Panc1 (cell line): Measurements from ENCODE around the gene CPEB1.

ENCODE experiments used
- POLR2AphosphoS5 ChIP-seq: IDR thresholded peaks from 2 replicates; pipeline ENCODE4 v1.6.1; 2012; ENCODE audit warnings: mild to moderate bottlenecking, low read depth, low read length, moderate library complexity
- SIN3A ChIP-seq: IDR thresholded peaks from 2 replicates; pipeline ENCODE4 v1.6.1; 2012; ENCODE audit warnings: low read depth, mild to moderate bottlenecking, low read length, moderate library complexity, borderline replicate concordance; ENCODE audit not compliant: insufficient read depth
- TCF7L2 ChIP-seq: IDR thresholded peaks from 2 replicates; pipeline ENCODE4 v1.6.1; 2011; ENCODE audit warnings: mild to moderate bottlenecking, low read depth, low read length, inconsistent platforms
- TF ChIP-seq, protein P1 (sequence below): fragments of 450-650 bp; IDR thresholded peaks from 2 replicates; pipeline ENCODE4 v1.5.1; 2017; ENCODE audit warnings: mild to moderate bottlenecking
- TF ChIP-seq, protein P2 (sequence below), 2 experiments: IDR thresholded peaks; 2 replicates each; pipeline ENCODE4 v1.6.1; 2011 to 2012; ENCODE audit warnings: low read depth in 2 of 2, control low read depth in 1 of 2, low read length in 1 of 2, mild to moderate bottlenecking in 1 of 2, moderate library complexity in 1 of 2; ENCODE audit not compliant: insufficient read depth in 1 of 2

DNA sequence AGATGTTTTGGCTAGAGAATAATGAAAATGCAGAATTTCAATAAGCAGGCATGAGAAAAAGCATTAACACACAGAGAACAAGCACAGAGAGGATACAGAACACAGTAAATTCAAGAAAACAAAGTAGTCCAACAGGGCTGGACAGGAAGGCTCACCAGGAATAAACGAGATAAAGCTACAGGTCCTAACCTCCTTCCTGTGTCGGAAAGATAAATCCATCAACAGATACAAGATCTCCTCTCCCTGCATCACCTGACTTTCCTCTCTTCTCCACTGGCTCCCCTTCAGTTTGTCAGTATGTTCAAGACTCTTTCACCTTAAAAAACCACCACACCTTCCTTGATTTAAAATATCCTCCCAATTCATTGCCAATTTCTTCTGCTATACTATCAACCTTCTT, 11.4 kb downstream of the CPEB1 start:
- TF ChIP-seq, protein P1, sequence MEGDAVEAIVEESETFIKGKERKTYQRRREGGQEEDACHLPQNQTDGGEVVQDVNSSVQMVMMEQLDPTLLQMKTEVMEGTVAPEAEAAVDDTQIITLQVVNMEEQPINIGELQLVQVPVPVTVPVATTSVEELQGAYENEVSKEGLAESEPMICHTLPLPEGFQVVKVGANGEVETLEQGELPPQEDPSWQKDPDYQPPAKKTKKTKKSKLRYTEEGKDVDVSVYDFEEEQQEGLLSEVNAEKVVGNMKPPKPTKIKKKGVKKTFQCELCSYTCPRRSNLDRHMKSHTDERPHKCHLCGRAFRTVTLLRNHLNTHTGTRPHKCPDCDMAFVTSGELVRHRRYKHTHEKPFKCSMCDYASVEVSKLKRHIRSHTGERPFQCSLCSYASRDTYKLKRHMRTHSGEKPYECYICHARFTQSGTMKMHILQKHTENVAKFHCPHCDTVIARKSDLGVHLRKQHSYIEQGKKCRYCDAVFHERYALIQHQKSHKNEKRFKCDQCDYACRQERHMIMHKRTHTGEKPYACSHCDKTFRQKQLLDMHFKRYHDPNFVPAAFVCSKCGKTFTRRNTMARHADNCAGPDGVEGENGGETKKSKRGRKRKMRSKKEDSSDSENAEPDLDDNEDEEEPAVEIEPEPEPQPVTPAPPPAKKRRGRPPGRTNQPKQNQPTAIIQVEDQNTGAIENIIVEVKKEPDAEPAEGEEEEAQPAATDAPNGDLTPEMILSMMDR, result no peak
- TF ChIP-seq SIN3A (no peak), POLR2AphosphoS5 (no peak), TCF7L2 (no peak)
- TF ChIP-seq, protein P2, sequence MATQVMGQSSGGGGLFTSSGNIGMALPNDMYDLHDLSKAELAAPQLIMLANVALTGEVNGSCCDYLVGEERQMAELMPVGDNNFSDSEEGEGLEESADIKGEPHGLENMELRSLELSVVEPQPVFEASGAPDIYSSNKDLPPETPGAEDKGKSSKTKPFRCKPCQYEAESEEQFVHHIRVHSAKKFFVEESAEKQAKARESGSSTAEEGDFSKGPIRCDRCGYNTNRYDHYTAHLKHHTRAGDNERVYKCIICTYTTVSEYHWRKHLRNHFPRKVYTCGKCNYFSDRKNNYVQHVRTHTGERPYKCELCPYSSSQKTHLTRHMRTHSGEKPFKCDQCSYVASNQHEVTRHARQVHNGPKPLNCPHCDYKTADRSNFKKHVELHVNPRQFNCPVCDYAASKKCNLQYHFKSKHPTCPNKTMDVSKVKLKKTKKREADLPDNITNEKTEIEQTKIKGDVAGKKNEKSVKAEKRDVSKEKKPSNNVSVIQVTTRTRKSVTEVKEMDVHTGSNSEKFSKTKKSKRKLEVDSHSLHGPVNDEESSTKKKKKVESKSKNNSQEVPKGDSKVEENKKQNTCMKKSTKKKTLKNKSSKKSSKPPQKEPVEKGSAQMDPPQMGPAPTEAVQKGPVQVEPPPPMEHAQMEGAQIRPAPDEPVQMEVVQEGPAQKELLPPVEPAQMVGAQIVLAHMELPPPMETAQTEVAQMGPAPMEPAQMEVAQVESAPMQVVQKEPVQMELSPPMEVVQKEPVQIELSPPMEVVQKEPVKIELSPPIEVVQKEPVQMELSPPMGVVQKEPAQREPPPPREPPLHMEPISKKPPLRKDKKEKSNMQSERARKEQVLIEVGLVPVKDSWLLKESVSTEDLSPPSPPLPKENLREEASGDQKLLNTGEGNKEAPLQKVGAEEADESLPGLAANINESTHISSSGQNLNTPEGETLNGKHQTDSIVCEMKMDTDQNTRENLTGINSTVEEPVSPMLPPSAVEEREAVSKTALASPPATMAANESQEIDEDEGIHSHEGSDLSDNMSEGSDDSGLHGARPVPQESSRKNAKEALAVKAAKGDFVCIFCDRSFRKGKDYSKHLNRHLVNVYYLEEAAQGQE (IDR thresholded peaks at IDR 0.05; ENCODE audit: insufficient read depth in 1 of 2, low read depth in 2 of 2, low read length in 1 of 2), result no peak
